IMR-90 (cell line): ENCODE results near the gene SLC12A1. TPM values are rescaled to one million over a fixed set of nuclear protein-coding genes. Genes with fewer than 3 reads are reported as not detected.

Experiments used
- ATAC-seq: fragments of 200-7000 bp; cut with Tn5 transposase; 2 replicates; pipeline ENCODE4 v1.9.1; 2020; ENCODE audit warnings: low read depth, mild to moderate bottlenecking, moderate library complexity
- BruUV-seq: library from RNA; stranded (reverse); fragments of 400-500 nt; replicated peaks from 2 replicates; lab custom pipeline; 2021; lab: Mats Ljungman, UMichigan
- CTCF ChIA-PET: fragments of 300-600 bp; formaldehyde crosslinking; extraction: SDS; loops from one replicate; lab custom pipeline; 2021; ENCODE audit warnings: antibody characterized with exemption; lab: Yijun Ruan, JAX
- POLR2A ChIA-PET: fragments of 300-600 bp; sonication (Branson Sonifier 250); formaldehyde crosslinking; loops from one replicate; lab custom pipeline; 2022; ENCODE audit warnings: antibody characterized with exemption; ENCODE audit not compliant: unreplicated experiment; lab: Charles Lee
- DNase-seq: peaks from one replicate; pipeline ENCODE4 v3.0.0; 2013
- H2AFZ ChIP-seq: replicated peaks from 2 replicates; pipeline ENCODE3; 2013; ENCODE audit warnings: low read length, mild to moderate bottlenecking; ENCODE audit not compliant: poor library complexity
- H2AK5ac ChIP-seq: 2 replicates; pipeline ENCODE4 v1.6.1; 2013; ENCODE audit warnings: low read depth, low read length, inconsistent platforms
- H2AK9ac ChIP-seq: replicated peaks from 2 replicates; pipeline ENCODE3; 2013; ENCODE audit warnings: mild to moderate bottlenecking, low read depth, low read length, moderate library complexity; ENCODE audit not compliant: poor library complexity
- H2BK120ac ChIP-seq: 2 replicates; pipeline ENCODE4 v1.6.1; 2013; ENCODE audit warnings: low read depth, low read length, inconsistent platforms
- H2BK15ac ChIP-seq: 3 replicates; pipeline ENCODE4 v1.6.1; 2013; ENCODE audit warnings: low read depth, low read length, inconsistent platforms
- H2BK20ac ChIP-seq: 2 replicates; pipeline ENCODE4 v1.6.1; 2013; ENCODE audit warnings: low read depth, mild to moderate bottlenecking, inconsistent platforms, low read length, moderate library complexity
- H2BK5ac ChIP-seq: 2 replicates; pipeline ENCODE4 v1.6.1; 2013; ENCODE audit warnings: mild to moderate bottlenecking, low read depth, low read length, inconsistent platforms; ENCODE audit not compliant: poor library complexity, severe bottlenecking
- H3K14ac ChIP-seq: replicated peaks from 2 replicates; pipeline ENCODE4 v1.6.1; 2013; ENCODE audit warnings: low read depth, low read length, inconsistent platforms
- H3K18ac ChIP-seq: 2 replicates; pipeline ENCODE4 v1.6.1; 2013; ENCODE audit warnings: low read depth, low read length, control low read depth
- H3K23ac ChIP-seq: 2 replicates; pipeline ENCODE4 v1.6.1; 2013; ENCODE audit warnings: low read depth, low read length, inconsistent platforms
- H3K27ac ChIP-seq: 2 replicates; pipeline ENCODE4 v1.5.1; 2013; ENCODE audit warnings: mild to moderate bottlenecking, control low read depth, low read length; ENCODE audit not compliant: insufficient read depth
- H3K27me3 ChIP-seq: 2 replicates; pipeline ENCODE4 v1.6.1; 2013; ENCODE audit warnings: low read length; ENCODE audit not compliant: control insufficient read depth, insufficient read depth
- H3K36me3 ChIP-seq: 2 replicates; pipeline ENCODE4 v1.6.1; 2013; ENCODE audit warnings: low read length, mixed read lengths; ENCODE audit not compliant: control insufficient read depth, insufficient read depth
- H3K4ac ChIP-seq: 2 replicates; pipeline ENCODE4 v1.6.1; 2013; ENCODE audit warnings: low read depth, low read length, inconsistent platforms
- H3K4me1 ChIP-seq: 2 replicates; pipeline ENCODE4 v1.6.1; 2013; ENCODE audit warnings: low read length, mixed read lengths; ENCODE audit not compliant: control insufficient read depth, insufficient read depth
- H3K4me2 ChIP-seq: 2 replicates; pipeline ENCODE4 v1.6.1; 2013; ENCODE audit warnings: low read depth, mild to moderate bottlenecking, control low read depth, low read length, moderate library complexity
- H3K4me3 ChIP-seq: 2 replicates; pipeline ENCODE4 v1.5.1; 2013; ENCODE audit warnings: low read depth, mild to moderate bottlenecking, control low read depth, low read length, moderate library complexity; ENCODE audit not compliant: insufficient read depth
- H3K56ac ChIP-seq: 2 replicates; pipeline ENCODE4 v1.6.1; 2013; ENCODE audit warnings: low read length, inconsistent platforms; ENCODE audit not compliant: insufficient read depth; ENCODE audit errors: extremely low read depth
- H3K79me1 ChIP-seq, 2 experiments: 2 replicates each; pipeline ENCODE4 v1.6.1; 2013; ENCODE audit warnings: low read length in 2 of 2, inconsistent platforms in 1 of 2, low read depth in 1 of 2
- H3K9ac ChIP-seq: 2 replicates; pipeline ENCODE4 v1.6.1; 2013; ENCODE audit warnings: low read depth, low read length, control low read depth
- H3K9me1 ChIP-seq: 2 replicates; pipeline ENCODE4 v1.6.1; 2013; ENCODE audit warnings: low read length, inconsistent platforms; ENCODE audit not compliant: insufficient read depth
- H3K9me3 ChIP-seq: 2 replicates; pipeline ENCODE4 v1.6.1; 2013; ENCODE audit warnings: low read length; ENCODE audit not compliant: control insufficient read depth, insufficient read depth
- H4K20me1 ChIP-seq: 2 replicates; pipeline ENCODE4 v1.6.1; 2013; ENCODE audit warnings: low read length, inconsistent platforms; ENCODE audit not compliant: insufficient read depth
- H4K5ac ChIP-seq: 2 replicates; pipeline ENCODE4 v1.6.1; 2013; ENCODE audit warnings: mild to moderate bottlenecking, low read depth, low read length, control low read depth
- H4K8ac ChIP-seq, 2 experiments: 2 replicates each; pipeline ENCODE4 v1.6.1; 2013; ENCODE audit warnings: low read depth in 2 of 2, low read length in 2 of 2, control low read depth in 1 of 2, inconsistent platforms in 1 of 2
- H4K91ac ChIP-seq: 2 replicates; pipeline ENCODE4 v1.6.1; 2013; ENCODE audit warnings: low read depth, low read length, inconsistent platforms; ENCODE audit not compliant: insufficient read depth
- BHLHE40 ChIP-seq: fragments of 150-350 bp; IDR thresholded peaks from 2 replicates; pipeline ENCODE4 v1.6.1; 2016; ENCODE audit warnings: mild to moderate bottlenecking, low read depth, low read length
- CEBPB ChIP-seq: IDR thresholded peaks from 2 replicates; pipeline ENCODE4 v1.6.1; 2012; ENCODE audit warnings: low read depth, low read length, improper control_type of control experiment
- ELK1 ChIP-seq: fragments of 150-350 bp; IDR thresholded peaks from 2 replicates; pipeline ENCODE4 v1.6.1; 2016; ENCODE audit warnings: low read depth, mild to moderate bottlenecking, low read length, moderate library complexity, borderline replicate concordance
- MXI1 ChIP-seq: IDR thresholded peaks from 2 replicates; pipeline ENCODE4 v1.6.1; 2012; ENCODE audit warnings: low read depth, mild to moderate bottlenecking, low read length, moderate library complexity, borderline replicate concordance
- RAD21 ChIP-seq: IDR thresholded peaks from 2 replicates; pipeline ENCODE4 v1.6.1; 2012; ENCODE audit warnings: low read length, improper control_type of control experiment
- RCOR1 ChIP-seq: IDR thresholded peaks from 2 replicates; pipeline ENCODE4 v1.6.1; 2012; ENCODE audit warnings: mild to moderate bottlenecking, low read length, improper control_type of control experiment; ENCODE audit not compliant: insufficient replicate concordance
- WGBS, 2 experiments: methylation state at CpG; one replicate each; pipeline versions ENCODE4 v1.1.5 to v1.1.7; 2013; ENCODE audit warnings: missing lambda C conversion rate in 2 of 2; ENCODE audit not compliant: insufficient read length in 1 of 2; ENCODE audit errors: extremely low coverage in 2 of 2; 5-methylcytosine and 5-hydroxymethylcytosine counted together
- dilution Hi-C: fragments of 300-500 bp; cut with HindIII; formaldehyde crosslinking; loops from one replicate; pipeline ENCODE4 v1.14.3; 2018; ENCODE audit warnings: low sequenced_read_pairs; ENCODE audit not compliant: unreplicated experiment
- in situ Hi-C: fragments of 300-500 bp; cut with MboI; formaldehyde crosslinking; loops from 3 replicates; pipeline ENCODE4 v1.14.3; 2019; ENCODE audit warnings: low sequenced_read_pairs, inconsistent platforms, mixed read lengths
- intact Hi-C: fragments of 100-400 bp; cut with micrococcal nuclease; formaldehyde crosslinking; loops from 2 replicates; pipeline ENCODE4 v1.10.0; 2022
- polyA plus RNA-seq, 3 experiments: library from polyadenylated mRNA; depleted of rRNA; stranded (reverse); fragments of >200 nt; gene quantifications; 2 replicates each; pipeline ENCODE4 v1.2.3, GENCODE V29; 2012; ENCODE audit warnings: low replicate concordance in 1 of 3
- total RNA-seq: library from RNA; depleted of rRNA; stranded (reverse); fragments of >200 nt; gene quantifications from 2 replicates; pipeline ENCODE4 v1.2.3, GENCODE V29; 2012

The SLC12A1 gene
- total and polyA plus RNA-seq, 2 of the 4 experiments (the other 2 are of a cell fraction), result not detected

GRCh38 chr15:48190932-48191573 is 15.0 kb upstream of the SLC12A1 start:
- Histone ChIP-seq H3K4me3 (no peak overlapping the region), H4K20me1 (no peaks in the 10 kb centered on the region)
- POLR2A ChIA-PET, result no interaction called here

More at GRCh38 chr15:48190932-48191573, 15.0 kb upstream of the SLC12A1 start:
- Histone ChIP-seq H3K36me3 (no peaks in the 10 kb centered on the region), H3K4ac (no peak overlapping the region), H2BK5ac (no peak overlapping the region), H3K4me2 (peak overlapping the region; percentile 53), H3K23ac (no peak overlapping the region), H2AK5ac (no peak overlapping the region), H3K27ac (no peak overlapping the region), H3K56ac (no peak overlapping the region), H2BK20ac (no peak overlapping the region), H4K8ac (no peak overlapping the region), H2BK120ac (no peak overlapping the region), H3K9me1 (no peaks in the 10 kb centered on the region), H3K4me1 (no peaks in the 10 kb centered on the region), H2AK9ac (no peak overlapping the region), H2BK15ac (no peak overlapping the region), H3K79me1 (no peaks in the 10 kb centered on the region), H4K5ac (no peak overlapping the region), H3K9ac (no peak overlapping the region), H3K27me3 (peaks cover 5% of the 10 kb centered on the region; the same call in 1 of the 2 replicates), H4K91ac (no peak overlapping the region), H3K14ac (no peak overlapping the region), H2AFZ (no peak overlapping the region), H3K18ac (no peak overlapping the region), H3K9me3 (no peaks in the 10 kb centered on the region)
- in situ Hi-C loops, result no loop called here
- dilution Hi-C loops, result no loop called here
- ATAC-seq (peak; percentile 91), DNase-seq (peak; percentile 72)
- CTCF ChIA-PET, result no interaction called here
- WGBS, 2 experiments, result 6% methylated on average over 3 of the region's 15 CpGs; no CpG with 5 or more reads in 1 of the 2 experiments
- peak; percentile 85 for TF ChIP-seq RCOR1
- TF ChIP-seq ELK1, result no peak
- TF ChIP-seq RAD21, result no peak
- no peak for TF ChIP-seq CEBPB
- peak; percentile 47; the same call in 1 of the 2 replicates for TF ChIP-seq MXI1
- no peak for TF ChIP-seq BHLHE40
- intact Hi-C loops, result no loop called here
- BruUV-seq, result no TSS peak
